ENCODE measurements around the gene TRRAP. TPM values are rescaled to one million over a fixed set of nuclear protein-coding genes. Genes with fewer than 3 reads are reported as not detected.

The TRRAP gene
- total RNA-seq, 1 experiment from 2014 or later = 11.9 TPM

GRCh38 chr7:98963305-98963704, 85.0 kb downstream of the TRRAP start:
- DNase-seq (ENCODE audit: low read depth, low spot score) = no peak
- in situ Hi-C loops (cut with HindIII; ENCODE audit: low pct_unique_long_range_greater_than_20kb, low sequenced_read_pairs) = no loop called here

DNA sequence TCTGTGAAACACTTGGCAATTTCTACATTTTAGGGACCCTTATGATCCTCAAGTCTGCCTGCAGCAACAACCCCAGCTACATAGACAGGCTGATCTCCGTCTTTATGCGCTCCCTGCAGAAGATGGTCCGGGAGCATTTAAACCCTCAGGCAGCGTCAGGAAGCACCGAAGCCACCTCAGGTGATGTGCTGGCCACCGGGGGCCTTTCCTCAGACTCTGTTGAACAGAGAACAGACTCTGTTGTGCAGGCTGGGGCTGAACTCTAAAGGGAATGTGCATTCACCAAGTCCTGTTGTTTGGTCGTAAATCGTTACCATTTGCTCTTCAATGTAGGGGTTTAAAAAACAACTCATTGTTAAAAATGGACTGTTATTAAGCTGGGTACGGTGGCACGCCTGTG, 86.3 kb downstream of the TRRAP start:
- no peak for DNase-seq (ENCODE audit: low read depth, low spot score)
- in situ Hi-C loops (cut with HindIII; ENCODE audit: low pct_unique_long_range_greater_than_20kb, low sequenced_read_pairs) = no loop called here

DNA sequence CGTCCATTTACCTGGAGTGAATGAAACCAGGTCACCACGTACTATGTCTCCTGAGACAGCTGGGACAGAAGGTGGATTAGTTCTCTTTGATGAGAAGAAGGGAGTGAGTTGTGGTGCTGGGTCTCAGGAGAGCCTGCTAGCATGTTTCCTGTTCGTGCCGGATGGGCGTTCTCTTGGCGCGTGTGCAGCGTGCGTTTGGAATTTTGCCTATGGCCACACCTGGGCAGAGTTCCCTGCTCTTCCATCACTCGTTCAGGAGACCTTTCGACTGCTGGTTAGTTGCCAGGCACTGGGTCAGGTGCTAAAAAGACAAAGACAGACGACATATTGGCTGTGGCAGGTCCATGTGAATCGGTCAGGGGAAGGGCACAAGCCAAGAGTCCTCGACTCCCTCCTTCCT, 90.3 kb downstream of the TRRAP start:
- DNase-seq (ENCODE audit: low read depth, low spot score) = no peak
- in situ Hi-C loops (cut with HindIII; ENCODE audit: low pct_unique_long_range_greater_than_20kb, low sequenced_read_pairs) = no loop called here

- no peak for DNase-seq (ENCODE audit: low read depth, low spot score)
- in situ Hi-C loops (cut with HindIII; ENCODE audit: low pct_unique_long_range_greater_than_20kb, low sequenced_read_pairs) = no loop called here
Observed at GRCh38 chr7:98969386-98969785, 91.1 kb downstream of the TRRAP start.

DNA sequence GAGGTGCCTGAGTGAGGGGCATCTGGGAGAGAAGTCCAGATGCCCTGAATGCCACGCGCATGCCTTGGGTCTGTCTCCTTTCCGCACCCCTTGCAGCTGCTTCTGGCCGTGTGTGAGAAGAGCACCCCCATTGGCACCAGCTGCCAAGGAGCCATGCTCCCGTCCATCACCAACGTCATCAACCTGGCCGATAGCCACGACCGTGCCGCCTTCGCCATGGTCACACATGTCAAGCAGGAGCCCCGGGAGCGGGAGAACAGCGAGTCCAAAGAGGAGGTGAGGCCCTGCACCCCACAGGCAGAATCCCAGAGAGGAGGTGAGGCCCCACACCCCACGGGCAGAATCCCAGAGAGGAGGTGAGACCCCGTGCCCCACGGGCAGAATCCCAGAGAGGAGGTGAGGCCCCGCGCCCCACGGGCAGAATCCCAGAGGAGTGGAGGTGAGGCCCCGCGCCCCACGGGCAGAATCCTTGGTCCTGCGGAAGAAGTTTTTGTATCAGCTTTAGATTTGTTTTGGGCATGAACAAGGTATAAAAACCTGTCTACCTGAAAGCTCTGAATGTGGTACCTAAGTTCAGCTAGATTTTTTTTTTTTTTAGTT, 91.8 kb downstream of the TRRAP start:
- no peak for DNase-seq (ENCODE audit: low read depth, low spot score)
- in situ Hi-C loops (cut with HindIII; ENCODE audit: low pct_unique_long_range_greater_than_20kb, low sequenced_read_pairs) = no loop called here

GRCh38 chr7:98970805-98971204, 92.5 kb downstream of the TRRAP start:
- in situ Hi-C loops (cut with HindIII; ENCODE audit: low pct_unique_long_range_greater_than_20kb, low sequenced_read_pairs) = no loop called here
- no peak for DNase-seq (ENCODE audit: low read depth, low spot score)

DNA sequence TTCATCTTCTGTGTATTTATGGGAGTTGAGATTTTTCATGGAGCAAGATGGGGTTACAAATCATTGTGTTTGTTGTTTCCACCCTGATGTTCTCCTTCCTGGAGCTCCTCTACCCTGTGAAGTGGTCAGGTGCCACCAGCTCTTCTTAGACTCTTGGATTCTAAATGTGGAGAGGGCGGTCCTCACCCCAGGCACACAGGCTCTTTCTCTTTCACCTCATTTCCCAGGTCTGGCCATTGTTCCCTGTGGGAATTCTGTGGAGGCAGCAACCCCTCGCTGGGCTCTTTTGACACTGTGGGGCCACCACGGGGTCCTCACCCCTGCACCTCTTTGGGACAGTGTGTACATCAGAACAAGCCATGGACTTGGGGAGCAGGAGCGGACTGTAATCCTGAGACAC, 95.9 kb downstream of the TRRAP start:
- DNase-seq (ENCODE audit: low read depth, low spot score) = no peak
- in situ Hi-C loops (cut with HindIII; ENCODE audit: low pct_unique_long_range_greater_than_20kb, low sequenced_read_pairs) = no loop called here

GRCh38 chr7:98974906-98975816, 96.8 kb downstream of the TRRAP start:
- no peak for DNase-seq (ENCODE audit: low read depth, low spot score)
- in situ Hi-C loops (cut with HindIII; ENCODE audit: low pct_unique_long_range_greater_than_20kb, low sequenced_read_pairs) = no loop called here

- in situ Hi-C loops (cut with HindIII; ENCODE audit: low pct_unique_long_range_greater_than_20kb, low sequenced_read_pairs) = no loop called here
- DNase-seq (ENCODE audit: low read depth, low spot score) = no peak
Observed at GRCh38 chr7:98976396-98977185, 98.3 kb downstream of the TRRAP start.

GRCh38 chr7:98978672-98979071, 100.3 kb downstream of the TRRAP start:
- in situ Hi-C loops (cut with HindIII; ENCODE audit: low pct_unique_long_range_greater_than_20kb, low sequenced_read_pairs) = no loop called here
- no peak for DNase-seq (ENCODE audit: low read depth, low spot score)

DNA sequence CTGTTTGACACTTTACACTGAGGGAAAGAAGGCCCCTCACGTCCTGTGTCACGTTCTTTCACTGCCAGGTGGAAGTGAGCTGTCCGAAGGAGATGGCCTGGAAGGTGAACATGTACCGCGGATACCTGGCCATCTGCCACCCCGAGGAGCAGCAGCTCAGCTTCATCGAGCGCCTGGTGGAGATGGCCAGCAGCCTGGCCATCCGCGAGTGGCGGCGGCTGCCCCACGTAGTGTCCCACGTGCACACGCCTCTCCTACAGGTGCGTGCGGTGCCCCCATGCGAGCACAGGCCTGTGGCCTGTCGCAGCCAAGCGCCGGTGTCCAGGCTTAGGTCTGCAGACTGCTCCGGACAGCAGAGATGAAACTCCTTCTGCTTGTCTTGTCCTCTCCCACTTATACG, 103.4 kb downstream of the TRRAP start:
- no peak for DNase-seq (ENCODE audit: low read depth, low spot score)
- in situ Hi-C loops (cut with HindIII; ENCODE audit: low pct_unique_long_range_greater_than_20kb, low sequenced_read_pairs) = no loop called here

DNA sequence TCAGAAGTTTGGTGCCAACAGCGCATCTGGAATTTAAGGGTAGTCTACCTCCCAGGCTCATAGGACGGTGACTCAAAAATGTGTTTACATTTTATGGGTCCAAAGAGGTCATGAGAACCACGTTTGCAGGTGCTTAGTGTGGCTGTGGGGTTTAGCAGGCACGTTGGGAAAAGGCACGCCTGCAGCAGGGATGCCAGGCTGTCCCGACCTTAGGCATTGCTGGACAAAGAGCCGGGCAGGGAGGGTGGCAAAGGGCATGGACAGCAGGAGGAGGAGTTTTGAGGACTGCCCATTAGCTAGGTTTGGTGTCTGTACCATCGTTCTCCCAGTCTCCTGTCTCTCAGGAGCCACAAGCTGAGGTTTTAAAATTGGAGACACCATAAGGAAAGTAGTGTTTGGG, 104.4 kb downstream of the TRRAP start:
- in situ Hi-C loops (cut with HindIII; ENCODE audit: low pct_unique_long_range_greater_than_20kb, low sequenced_read_pairs) = no loop called here
- no peak for DNase-seq (ENCODE audit: low read depth, low spot score)

DNA sequence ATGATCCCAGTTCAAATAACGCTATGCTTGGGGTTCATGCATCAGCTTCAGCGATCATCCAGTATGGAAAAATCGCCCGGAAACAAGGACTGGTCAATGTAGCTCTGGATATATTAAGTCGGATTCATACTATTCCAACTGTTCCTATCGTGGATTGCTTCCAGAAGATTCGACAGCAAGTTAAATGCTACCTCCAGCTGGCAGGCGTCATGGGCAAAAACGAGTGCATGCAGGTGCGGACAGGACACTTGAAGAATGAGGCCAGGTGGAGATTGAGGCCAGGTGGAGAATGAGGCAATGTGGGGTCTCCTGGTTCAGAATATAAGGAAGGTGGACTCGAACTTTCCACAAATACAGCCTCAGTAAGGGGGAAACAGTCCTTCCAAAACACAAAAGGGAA, 105.8 kb downstream of the TRRAP start:
- in situ Hi-C loops (cut with HindIII; ENCODE audit: low pct_unique_long_range_greater_than_20kb, low sequenced_read_pairs) = no loop called here
- DNase-seq (ENCODE audit: low read depth, low spot score) = no peak

GRCh38 chr7:98985406-98985805, 107.1 kb downstream of the TRRAP start:
- DNase-seq (ENCODE audit: low read depth, low spot score) = no peak
- in situ Hi-C loops (cut with HindIII; ENCODE audit: low pct_unique_long_range_greater_than_20kb, low sequenced_read_pairs) = no loop called here

DNA sequence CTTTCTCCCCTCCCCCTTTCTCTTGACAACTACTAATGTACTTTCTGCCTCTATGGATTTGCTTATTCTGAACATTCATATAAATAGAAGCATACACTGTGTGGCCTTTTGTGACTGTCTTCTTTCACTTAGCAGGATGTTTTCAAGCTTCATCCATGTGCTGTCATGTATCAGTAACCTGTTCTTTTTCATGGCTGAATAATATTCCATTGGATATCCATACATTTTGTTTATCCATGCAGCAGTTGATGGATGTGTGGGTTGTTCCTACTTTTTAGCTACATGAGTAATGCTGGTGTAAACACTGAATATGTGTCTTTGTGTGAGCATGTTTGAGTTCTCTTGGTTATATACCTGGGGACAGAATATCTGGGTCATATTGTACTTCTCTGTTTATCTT, 107.6 kb downstream of the TRRAP start:
- DNase-seq (ENCODE audit: low read depth, low spot score) = no peak
- in situ Hi-C loops (cut with HindIII; ENCODE audit: low pct_unique_long_range_greater_than_20kb, low sequenced_read_pairs) = no loop called here

DNA sequence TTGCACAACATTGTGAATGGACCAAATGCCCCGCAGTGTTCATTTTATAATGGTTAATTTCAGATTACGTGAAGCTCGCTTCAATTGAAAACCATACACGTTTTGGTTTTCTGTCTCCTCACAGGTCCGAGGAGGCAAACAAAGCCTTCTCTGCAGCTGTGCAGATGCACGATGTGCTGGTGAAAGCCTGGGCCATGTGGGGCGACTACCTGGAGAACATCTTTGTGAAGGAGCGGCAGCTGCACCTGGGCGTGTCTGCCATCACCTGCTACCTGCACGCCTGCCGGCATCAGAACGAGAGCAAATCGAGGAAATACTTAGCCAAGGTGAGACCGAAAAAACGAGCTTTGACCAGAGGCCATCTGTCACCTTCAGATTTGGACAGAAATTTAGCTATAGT, 110.3 kb downstream of the TRRAP start:
- DNase-seq (ENCODE audit: low read depth, low spot score) = no peak
- in situ Hi-C loops (cut with HindIII; ENCODE audit: low pct_unique_long_range_greater_than_20kb, low sequenced_read_pairs) = no loop called here

DNA sequence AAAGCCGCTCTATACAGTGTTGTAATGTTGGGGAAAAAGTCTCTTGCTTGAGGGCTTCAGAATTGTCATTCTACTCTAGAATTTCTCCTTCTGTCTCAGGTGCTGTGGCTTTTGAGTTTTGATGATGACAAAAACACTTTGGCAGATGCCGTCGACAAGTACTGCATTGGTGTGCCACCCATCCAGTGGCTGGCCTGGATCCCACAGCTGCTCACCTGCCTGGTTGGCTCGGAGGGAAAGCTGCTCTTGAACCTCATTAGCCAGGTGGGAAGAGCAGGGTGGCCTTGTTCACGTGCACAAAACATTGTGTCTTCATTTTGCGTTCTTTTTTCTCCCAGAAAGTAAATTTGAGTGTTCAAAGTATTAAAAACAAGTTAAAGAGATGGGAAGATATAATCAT, 112.0 kb downstream of the TRRAP start:
- in situ Hi-C loops (cut with HindIII; ENCODE audit: low pct_unique_long_range_greater_than_20kb, low sequenced_read_pairs) = no loop called here

DNA sequence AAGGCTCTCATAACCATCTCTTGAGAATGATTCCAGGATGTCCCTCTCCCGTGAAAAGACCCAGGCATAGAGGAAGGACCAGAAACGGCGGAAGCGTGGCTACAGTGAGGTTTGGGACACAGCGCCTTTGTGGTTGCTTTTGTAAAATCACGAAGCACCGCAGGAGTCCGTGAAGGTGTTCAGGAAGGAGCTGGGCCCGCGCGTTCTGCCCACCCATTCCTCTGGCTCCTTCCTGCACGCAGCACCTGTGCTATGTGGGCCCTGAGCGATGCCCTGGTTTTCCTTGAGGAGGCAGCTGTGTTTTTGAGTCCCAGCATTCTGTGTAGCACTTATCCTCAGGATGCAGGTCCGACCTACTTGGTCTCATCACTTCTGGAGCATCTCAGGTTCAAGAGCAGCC, 112.8 kb downstream of the TRRAP start:
- no peak for DNase-seq (ENCODE audit: low read depth, low spot score)
- in situ Hi-C loops (cut with HindIII; ENCODE audit: low pct_unique_long_range_greater_than_20kb, low sequenced_read_pairs) = no loop called here

More for the DNA sequence above, 112.0 kb downstream of the TRRAP start:
- no peak for DNase-seq (ENCODE audit: low read depth, low spot score)
